HG02884 (cell line): ENCODE results near the gene IL13RA2.

Experiments
- ATAC-seq: cut with Tn5 transposase; IDR thresholded peaks from one replicate; pipeline ENCODE4 v1.9.1; 2021; ENCODE audit warnings: mild to moderate bottlenecking, moderate library complexity; ENCODE audit not compliant: unreplicated experiment

Gene IL13RA2

GRCh38 chrX:115017455-115017854 is at the start of gene IL13RA2:
Gene IL13RA2, minus strand, starts transcription at chrX:115017616. Its CDS starts 347 bp downstream, at chrX:115017269.
- ATAC-seq = no peak

- ATAC-seq = no peak
These were observed 47.9 kb upstream of the IL13RA2 start for GRCh38 chrX:115065304-115065703.

- ATAC-seq = no peak
These were observed 42.6 kb upstream of the IL13RA2 start for GRCh38 chrX:115060013-115060412.

- no peak for ATAC-seq
These were observed 40.9 kb upstream of the IL13RA2 start for GRCh38 chrX:115058276-115058675.

- no peak for ATAC-seq
These were observed 37.5 kb upstream of the IL13RA2 start for GRCh38 chrX:115054876-115055275.

GRCh38 chrX:115053223-115053622 is 35.8 kb upstream of the IL13RA2 start:
- no peak for ATAC-seq

GRCh38 chrX:115047715-115048114 is 30.3 kb upstream of the IL13RA2 start:
- no peak for ATAC-seq

- no peak for ATAC-seq
These were observed 29.8 kb upstream of the IL13RA2 start for GRCh38 chrX:115047181-115047580.

- ATAC-seq = no peak
These were observed 23.0 kb upstream of the IL13RA2 start for GRCh38 chrX:115040417-115040816.

- ATAC-seq = no peak
These were observed 21.0 kb upstream of the IL13RA2 start for GRCh38 chrX:115038406-115038805.

GRCh38 chrX:115036029-115036428 is 18.6 kb upstream of the IL13RA2 start:
- no peak for ATAC-seq

GRCh38 chrX:115031989-115032388 is 14.6 kb upstream of the IL13RA2 start:
- no peak for ATAC-seq

GRCh38 chrX:115030625-115031024 is 13.2 kb upstream of the IL13RA2 start:
- ATAC-seq = no peak

GRCh38 chrX:115029869-115030570 is 12.6 kb upstream of the IL13RA2 start:
- ATAC-seq = no peak

- ATAC-seq = no peak
These were observed 12.0 kb upstream of the IL13RA2 start for GRCh38 chrX:115029440-115029839.

- ATAC-seq = no peak
These were observed 6.4 kb upstream of the IL13RA2 start for GRCh38 chrX:115023811-115024210.

GRCh38 chrX:115023139-115023538 is 5.7 kb upstream of the IL13RA2 start:
- ATAC-seq = no peak

- ATAC-seq = no peak
These were observed 3.7 kb upstream of the IL13RA2 start for GRCh38 chrX:115021121-115021520.

GRCh38 chrX:115018944-115019343 is 1.5 kb upstream of the IL13RA2 start:
- no peak for ATAC-seq

GRCh38 chrX:115018040-115018647 is 728 bp upstream of the IL13RA2 start:
- no peak for ATAC-seq

- ATAC-seq = no peak
These were observed 3.7 kb downstream of the IL13RA2 start for GRCh38 chrX:115013705-115014104.

GRCh38 chrX:115011428-115011827 is 6.0 kb downstream of the IL13RA2 start:
- no peak for ATAC-seq

GRCh38 chrX:114999906-115000305 is 17.5 kb downstream of the IL13RA2 start:
- ATAC-seq = no peak
